Amniotic epithelial cell (primary cell): ENCODE measurements around the gene PALLD.

Experiments used
- DNase-seq: peaks from one replicate; pipeline ENCODE4 v3.0.0-alpha.2; 2010; ENCODE audit warnings: low read depth

The PALLD gene

DNA sequence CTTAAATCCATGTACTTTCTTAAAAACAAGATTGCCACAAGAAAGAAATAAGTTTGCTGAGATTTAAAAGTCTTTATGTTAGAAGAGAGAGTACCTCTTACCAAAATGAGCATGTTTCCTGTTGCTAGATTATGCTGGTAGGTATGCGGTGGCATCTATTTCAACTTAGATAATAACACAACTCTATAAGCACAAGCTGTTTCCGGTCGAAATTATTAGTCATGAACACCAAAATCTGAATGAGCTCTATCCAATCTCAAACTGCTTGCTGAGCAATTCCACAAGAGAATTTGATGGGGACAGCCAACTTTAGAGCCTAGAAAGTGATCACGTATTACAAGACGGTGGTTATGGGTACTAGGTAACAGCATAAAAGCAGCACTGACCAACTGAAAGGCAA lies 463.9 kb downstream of the PALLD start:
- DNase-seq = no peak

DNA sequence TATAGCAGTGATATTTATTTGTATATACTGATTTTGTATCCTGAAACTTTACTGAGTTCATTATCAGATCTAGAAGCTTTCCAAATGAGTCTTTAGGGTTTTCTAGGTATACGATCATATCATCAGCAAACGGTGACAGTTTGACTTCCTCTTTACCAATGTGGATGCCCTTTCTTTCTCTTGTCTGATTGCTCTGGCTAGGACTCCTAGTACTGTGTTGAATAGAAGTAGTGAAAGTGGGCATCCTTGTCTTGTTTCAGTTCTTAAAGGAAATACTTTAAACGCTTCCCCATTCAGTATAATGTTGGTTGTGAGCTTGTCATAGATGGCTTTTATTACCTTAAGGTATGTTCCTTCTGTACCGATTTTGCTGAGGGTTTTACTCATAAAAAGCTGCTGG lies 475.7 kb downstream of the PALLD start:
- DNase-seq = no peak
